Gastroesophageal sphincter (tissue), 4 donors: Measurements from ENCODE around the gene IL2RA. TPM values are rescaled to one million over a fixed set of nuclear protein-coding genes. Genes with fewer than 3 reads are reported as not detected.

Source experiments
- ATAC-seq: fragments of 150-250 bp; one replicate; pipeline ENCODE4 v1.9.1; 2016; ENCODE audit warnings: mild to moderate bottlenecking, moderate library complexity
- H3K27ac ChIP-seq, 4 donors: fragments of 200-600 bp; sonication (generic) in 3 of 4; 1 replicate in 3 of 4; 2 replicates in 1 of 4; pipeline ENCODE4 v1.5.1; 2016 to 2019
- H3K27me3 ChIP-seq: fragments of 200-600 bp; sonication (generic); one replicate; pipeline ENCODE4 v1.5.1; 2019
- H3K36me3 ChIP-seq, 2 donors: fragments of 200-600 bp; sonication (generic); one replicate each; pipeline ENCODE4 v1.5.1; 2019; ENCODE audit warnings: control low read depth in 1 of 2
- H3K4me1 ChIP-seq, 3 donors: fragments of 200-600 bp; sonication (generic); 1 replicate in 2 of 3; 2 replicates in 1 of 3; pipeline ENCODE4 v1.5.1; 2016 to 2019; ENCODE audit warnings: control low read depth in 2 of 3
- H3K4me3 ChIP-seq, 2 donors: fragments of 200-600 bp; sonication (generic); one replicate each; pipeline ENCODE4 v1.5.1; 2019; ENCODE audit warnings: mild to moderate bottlenecking in 1 of 2, moderate library complexity in 1 of 2
- H3K9me3 ChIP-seq, 3 donors: fragments of 200-600 bp; sonication (generic); one replicate each; pipeline ENCODE4 v1.5.1; 2017 to 2019; ENCODE audit warnings: control low read depth in 2 of 3
- EP300 ChIP-seq: sonication (generic); formaldehyde crosslinking; IDR thresholded peaks from one replicate; pipeline ENCODE4 v1.6.1; 2017; ENCODE audit warnings: antibody characterized with exemption, mild to moderate bottlenecking
- POLR2A ChIP-seq, 2 donors: fragments of 450-650 bp; IDR thresholded peaks; one replicate each; pipeline ENCODE4 v1.6.1; 2017; ENCODE audit warnings: antibody characterized with exemption in 2 of 2, mild to moderate bottlenecking in 2 of 2, moderate library complexity in 1 of 2
- POLR2AphosphoS5 ChIP-seq: sonication (generic); formaldehyde crosslinking; IDR thresholded peaks from one replicate; pipeline ENCODE4 v1.6.1; 2017; ENCODE audit warnings: antibody characterized with exemption
- WGBS, 2 donors: methylation state at CpG; one replicate each; pipeline ENCODE4 v1.1.5; 2018; ENCODE audit warnings: low coverage in 1 of 2; 5-methylcytosine and 5-hydroxymethylcytosine counted together
- total RNA-seq, 4 donors: library from RNA; depleted of rRNA; stranded (reverse); fragments of >200 nt; gene quantifications; one replicate each; pipeline ENCODE4 v1.1.0, GENCODE V29; 2016
- TF ChIP-seq, protein P1 (sequence below), 4 experiments: fragments of 200-600 bp in 2 of 4; fragments of 450-650 bp in 2 of 4; sonication (generic) in 1 of 4; IDR thresholded peaks; one replicate each; pipeline ENCODE4 v1.5.1; 2017 to 2019; ENCODE audit warnings: antibody characterized with exemption in 4 of 4, mild to moderate bottlenecking in 2 of 4, moderate library complexity in 2 of 4

The IL2RA gene
- total RNA-seq, 4 donors from 2014 or later, result 0.31 to 16.3 (median 0.50) TPM

DNA sequence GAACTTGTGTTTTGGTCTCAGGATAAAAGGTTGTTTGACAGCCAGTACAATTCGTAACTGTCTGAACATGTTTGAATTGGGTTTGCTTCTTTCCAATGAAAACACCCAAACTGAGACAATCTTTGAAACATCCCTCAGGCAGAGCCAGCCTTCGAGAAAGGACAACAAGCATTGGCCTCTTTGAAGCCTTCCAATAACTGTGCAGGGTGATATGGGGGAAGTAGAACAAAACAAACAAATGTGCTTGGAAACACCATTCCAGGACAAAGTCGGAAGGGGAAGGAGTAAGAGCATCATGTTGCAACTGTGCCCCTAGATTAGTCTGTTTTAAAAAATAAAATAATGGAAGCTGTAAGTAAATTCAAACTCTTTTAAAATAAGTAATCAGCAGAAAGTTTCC is 39.5 kb downstream of the IL2RA start:
- TF ChIP-seq POLR2A (IDR thresholded peaks at IDR 0.05) (no peak), POLR2AphosphoS5 (no peak), EP300 (no peak)
- TF ChIP-seq, protein P1, sequence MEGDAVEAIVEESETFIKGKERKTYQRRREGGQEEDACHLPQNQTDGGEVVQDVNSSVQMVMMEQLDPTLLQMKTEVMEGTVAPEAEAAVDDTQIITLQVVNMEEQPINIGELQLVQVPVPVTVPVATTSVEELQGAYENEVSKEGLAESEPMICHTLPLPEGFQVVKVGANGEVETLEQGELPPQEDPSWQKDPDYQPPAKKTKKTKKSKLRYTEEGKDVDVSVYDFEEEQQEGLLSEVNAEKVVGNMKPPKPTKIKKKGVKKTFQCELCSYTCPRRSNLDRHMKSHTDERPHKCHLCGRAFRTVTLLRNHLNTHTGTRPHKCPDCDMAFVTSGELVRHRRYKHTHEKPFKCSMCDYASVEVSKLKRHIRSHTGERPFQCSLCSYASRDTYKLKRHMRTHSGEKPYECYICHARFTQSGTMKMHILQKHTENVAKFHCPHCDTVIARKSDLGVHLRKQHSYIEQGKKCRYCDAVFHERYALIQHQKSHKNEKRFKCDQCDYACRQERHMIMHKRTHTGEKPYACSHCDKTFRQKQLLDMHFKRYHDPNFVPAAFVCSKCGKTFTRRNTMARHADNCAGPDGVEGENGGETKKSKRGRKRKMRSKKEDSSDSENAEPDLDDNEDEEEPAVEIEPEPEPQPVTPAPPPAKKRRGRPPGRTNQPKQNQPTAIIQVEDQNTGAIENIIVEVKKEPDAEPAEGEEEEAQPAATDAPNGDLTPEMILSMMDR (IDR thresholded peaks at IDR 0.05), result no peak
- Histone ChIP-seq H3K9me3 (no peaks in the 10 kb centered on the region), H3K27ac (peak overlapping the region in 2 of 4 donors; percentile 43 to 65), H3K4me1 (no peaks in the 10 kb centered on the region), H3K4me3 (no peak overlapping the region), H3K27me3 (peaks cover 5% of the 10 kb centered on the region), H3K36me3 (no peaks in the 10 kb centered on the region)
- WGBS, 2 donors, result 36 to 56% methylated on average over 1 to 2 of the region's 3 CpGs
- ATAC-seq, result peak; percentile 34

DNA sequence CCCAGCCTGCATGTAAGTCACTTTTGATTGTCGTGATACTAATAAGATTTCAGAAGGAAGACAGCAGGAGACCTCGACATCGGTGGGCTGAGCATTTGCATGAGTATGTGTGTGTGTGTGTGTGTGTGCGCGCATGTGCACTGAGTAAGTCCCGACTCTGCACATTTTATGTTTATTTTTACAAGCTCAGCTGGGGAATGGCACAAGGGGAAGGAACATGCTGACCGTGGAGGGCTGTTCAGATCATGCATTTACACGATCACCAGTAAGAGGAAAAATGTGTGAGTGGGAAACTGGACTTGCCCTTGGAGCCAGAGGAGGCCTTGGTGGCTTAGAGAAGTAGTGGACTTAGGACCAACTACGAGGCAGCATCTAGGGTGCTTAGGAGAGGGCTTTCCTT is 41.3 kb downstream of the IL2RA start:
- Histone ChIP-seq H3K27me3 (peaks cover 5% of the 10 kb centered on the region), H3K4me1 (no peaks in the 10 kb centered on the region), H3K27ac (no peak overlapping the region), H3K36me3 (no peaks in the 10 kb centered on the region), H3K9me3 (no peaks in the 10 kb centered on the region), H3K4me3 (no peak overlapping the region)
- 37 to 44% methylated on average over 6 of the region's 9 CpGs for WGBS, 2 donors
- TF ChIP-seq EP300 (no peak), POLR2A (IDR thresholded peaks at IDR 0.05) (no peak), POLR2AphosphoS5 (no peak)
- TF ChIP-seq, protein P1 (IDR thresholded peaks at IDR 0.05), result no peak
- ATAC-seq, result peak; percentile 35

DNA sequence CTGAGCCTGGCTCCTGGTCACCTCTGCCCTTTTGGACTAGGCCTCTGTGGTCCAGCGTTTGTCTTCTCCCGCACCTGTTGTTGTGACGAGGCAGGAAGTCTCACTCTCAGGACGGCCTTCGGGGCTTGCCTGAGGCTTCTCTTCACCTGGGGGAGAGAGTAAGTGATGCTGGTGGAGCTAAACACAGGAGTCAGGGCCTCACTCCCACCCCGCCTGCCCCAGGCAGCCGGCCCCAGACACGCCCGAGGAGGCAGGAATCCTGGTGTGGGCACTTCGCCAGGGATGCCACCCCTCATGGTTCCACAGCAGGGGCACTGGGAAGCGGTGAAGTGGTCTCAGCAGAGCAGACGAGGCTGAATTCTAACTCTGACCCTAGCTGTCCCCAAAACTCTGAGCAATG is 42.4 kb downstream of the IL2RA start:
- Histone ChIP-seq H3K27ac (no peak overlapping the region), H3K4me1 (no peaks in the 10 kb centered on the region), H3K27me3 (peaks cover 5% of the 10 kb centered on the region), H3K9me3 (no peaks in the 10 kb centered on the region), H3K4me3 (no peak overlapping the region), H3K36me3 (no peaks in the 10 kb centered on the region)
- no peak for ATAC-seq
- WGBS, 2 donors, result no CpG with 5 or more reads among the region's 12 CpGs
- TF ChIP-seq POLR2A (IDR thresholded peaks at IDR 0.05) (no peak), POLR2AphosphoS5 (no peak)
- TF ChIP-seq, protein P1 (IDR thresholded peaks at IDR 0.05), result no peak

DNA sequence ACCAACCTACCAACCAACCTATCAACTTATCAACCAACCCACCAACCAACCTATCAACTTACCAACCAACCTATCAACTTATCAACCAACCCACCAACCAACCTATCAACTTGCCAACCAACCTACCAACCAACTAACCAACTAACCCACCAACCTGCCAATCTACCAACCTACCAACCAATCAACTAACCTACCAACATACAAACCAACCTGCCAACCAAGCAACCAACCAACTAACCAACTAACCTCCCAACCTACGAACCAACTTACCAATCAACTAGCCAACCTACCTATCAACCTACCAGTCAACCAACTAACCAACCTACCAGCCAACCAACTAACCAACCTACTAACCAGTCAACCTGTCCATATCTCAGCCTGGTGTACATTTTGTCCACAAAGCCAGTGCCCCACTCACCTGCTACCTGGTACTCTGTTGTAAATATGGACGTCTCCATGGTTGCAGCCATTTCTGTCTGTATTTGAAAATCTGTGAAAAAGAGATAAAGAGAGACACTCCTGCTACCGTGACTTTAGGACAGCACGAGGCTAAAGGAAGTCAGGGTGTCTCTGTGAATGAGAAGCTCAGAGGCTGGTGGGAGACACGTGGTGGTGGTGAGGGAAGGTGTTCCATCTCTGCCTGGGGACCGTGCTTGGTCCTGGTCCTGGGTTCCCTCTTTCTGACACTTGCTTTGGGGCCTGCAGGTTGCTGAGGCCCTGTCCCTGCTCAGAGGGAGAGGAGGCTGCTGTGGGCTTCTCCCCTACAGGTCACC is 43.0 kb downstream of the IL2RA start:
- Histone ChIP-seq H3K4me1 (no peaks in the 10 kb centered on the region), H3K27ac (peak overlapping the region in 2 of 4 donors; percentile 51 to 60), H3K36me3 (no peaks in the 10 kb centered on the region), H3K4me3 (no peak overlapping the region), H3K27me3 (peaks cover 5% of the 10 kb centered on the region), H3K9me3 (no peaks in the 10 kb centered on the region)
- no peak for TF ChIP-seq EP300
- TF ChIP-seq POLR2A (IDR thresholded peaks at IDR 0.05), result no peak
- WGBS, 2 donors, result 78 to 92% methylated on average over 5 of the region's 6 CpGs
- no peak for ATAC-seq

DNA sequence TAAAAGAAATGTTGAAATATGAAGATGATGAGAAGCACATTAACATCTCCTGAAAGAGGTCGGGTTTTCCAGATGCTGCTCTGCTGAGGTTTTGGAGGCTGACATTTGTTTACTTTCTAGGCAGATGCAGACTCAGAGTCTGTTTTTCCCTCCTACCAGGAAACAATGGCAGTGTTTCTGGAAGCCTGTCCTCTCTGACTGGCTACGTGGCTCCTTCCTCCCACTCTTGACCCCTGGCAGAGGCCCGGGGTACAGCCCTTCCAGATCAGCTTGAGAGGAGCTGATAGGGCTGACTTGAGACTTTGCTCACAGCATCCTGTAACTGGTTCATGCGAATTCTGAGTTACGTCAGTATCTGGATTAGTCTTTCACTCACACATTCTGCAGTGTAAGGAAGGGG is 43.7 kb downstream of the IL2RA start:
- Histone ChIP-seq H3K27ac (peak overlapping the region in 3 of 4 donors; percentile 48 to 60 (median 51)), H3K27me3 (peaks cover 5% of the 10 kb centered on the region), H3K36me3 (no peaks in the 10 kb centered on the region), H3K4me3 (no peak overlapping the region), H3K4me1 (no peaks in the 10 kb centered on the region), H3K9me3 (no peaks in the 10 kb centered on the region)
- TF ChIP-seq POLR2AphosphoS5 (peak; percentile 32), EP300 (no peak)
- TF ChIP-seq, protein P1 (IDR thresholded peaks at IDR 0.05), result no peak
- 46 to 75% methylated on average over 2 to 4 of the region's 5 CpGs for WGBS, 2 donors
- ATAC-seq, result peak; percentile 58
